Keratinocyte (primary cell): ENCODE measurements around the gene LRRC18. TPM values are rescaled to one million over a fixed set of nuclear protein-coding genes. Genes with fewer than 3 reads are reported as not detected.

Experiments
- DNase-seq: peaks from one replicate; pipeline ENCODE4 v3.0.0-alpha.2; 2011; ENCODE audit warnings: low read depth, missing footprints, low spot score
- FAIRE-seq: peaks from 2 replicates; lab custom pipeline; 2011; peaks lifted over from hg19 to GRCh38; lab: Jason Lieb, UNC
- H2AFZ ChIP-seq: 2 replicates; pipeline ENCODE4 v1.6.0; 2012; ENCODE audit warnings: low read length, control low read depth, inconsistent platforms; ENCODE audit not compliant: control insufficient read depth
- H3K27ac ChIP-seq: 2 replicates; pipeline ENCODE4 v1.5.1; 2011; ENCODE audit warnings: low read length; ENCODE audit not compliant: control insufficient read depth, insufficient read depth
- H3K27me3 ChIP-seq: 3 replicates; pipeline ENCODE4 v1.6.0; 2011; ENCODE audit warnings: low read length; ENCODE audit not compliant: control insufficient read depth, insufficient read depth; ENCODE audit errors: extremely low read depth
- H3K36me3 ChIP-seq, 2 experiments: 2 replicates in 1 of 2; 3 replicates in 1 of 2; pipeline ENCODE4 v1.5.1; 2011; ENCODE audit warnings: low read length in 2 of 2, mild to moderate bottlenecking in 1 of 2; ENCODE audit not compliant: control insufficient read depth in 2 of 2, insufficient read depth in 2 of 2; ENCODE audit errors: extremely low read depth in 1 of 2
- H3K4me1 ChIP-seq: 3 replicates; pipeline ENCODE4 v1.5.1; 2011; ENCODE audit warnings: low read length; ENCODE audit not compliant: control insufficient read depth, insufficient read depth; ENCODE audit errors: extremely low read depth
- H3K4me2 ChIP-seq: 3 replicates; pipeline ENCODE4 v1.6.0; 2011; ENCODE audit warnings: low read depth, low read length; ENCODE audit not compliant: control insufficient read depth, insufficient read depth; ENCODE audit errors: extremely low read depth
- H3K4me3 ChIP-seq, 3 experiments: fragments of 200-600 bp in 1 of 3; sonication (generic) in 1 of 3; 2 replicates in 2 of 3; 3 replicates in 1 of 3; pipeline ENCODE4 v1.5.1; 2011 to 2016; ENCODE audit warnings: low read length in 3 of 3, mild to moderate bottlenecking in 3 of 3, control low read depth in 2 of 3, inconsistent platforms in 1 of 3, low read depth in 1 of 3, mixed read lengths in 1 of 3, mixed run types in 1 of 3, moderate library complexity in 1 of 3; ENCODE audit not compliant: control insufficient read depth in 2 of 3, insufficient read depth in 2 of 3; ENCODE audit errors: extremely low read depth in 1 of 3
- H3K79me2 ChIP-seq: 2 replicates; pipeline ENCODE4 v1.6.0; 2012; ENCODE audit warnings: low read length; ENCODE audit not compliant: control insufficient read depth, insufficient read depth
- H3K9ac ChIP-seq: 3 replicates; pipeline ENCODE4 v1.6.0; 2011; ENCODE audit warnings: low read length; ENCODE audit not compliant: control insufficient read depth, insufficient read depth; ENCODE audit errors: extremely low read depth
- H3K9me1 ChIP-seq: 3 replicates; pipeline ENCODE4 v1.6.0; 2011; ENCODE audit warnings: low read length; ENCODE audit not compliant: control insufficient read depth, insufficient read depth; ENCODE audit errors: extremely low read depth
- H3K9me3 ChIP-seq: 2 replicates; pipeline ENCODE4 v1.5.1; 2012; ENCODE audit warnings: low read depth, low read length; ENCODE audit not compliant: control insufficient read depth
- H4K20me1 ChIP-seq: 3 replicates; pipeline ENCODE4 v1.6.0; 2011; ENCODE audit warnings: low read length; ENCODE audit not compliant: control insufficient read depth, insufficient read depth; ENCODE audit errors: extremely low read depth
- CTCF ChIP-seq, 3 experiments: IDR thresholded peaks in 1 of 3; conservative IDR thresholded peaks in 1 of 3; optimal IDR thresholded peaks in 1 of 3; 2 replicates in 2 of 3; 3 replicates in 1 of 3; pipeline versions ENCODE3 to v1.5.1; 2011; ENCODE audit warnings: low read length in 3 of 3, mild to moderate bottlenecking in 3 of 3, moderate library complexity in 2 of 3, control low read depth in 1 of 3, inconsistent platforms in 1 of 3; ENCODE audit not compliant: insufficient read depth in 2 of 3; ENCODE audit errors: extremely low read depth in 1 of 3
- EZH2 ChIP-seq: IDR thresholded peaks from one replicate; pipeline ENCODE4 v1.6.1; 2012; ENCODE audit warnings: inconsistent platforms, mild to moderate bottlenecking, low read length, moderate library complexity
- dilution Hi-C: fragments of 300-500 bp; cut with MboI; formaldehyde crosslinking; loops from one replicate; pipeline ENCODE4 v1.7.0; 2020; ENCODE audit warnings: low sequenced_read_pairs; ENCODE audit not compliant: extremely low pct_ligation_motif_present
- polyA plus RNA-seq, 5 experiments: library from polyadenylated mRNA; depleted of rRNA in 3 of 5; stranded (reverse) in 3 of 5; stranded (forward) in 1 of 5; unstranded in 1 of 5; fragments of >200 nt; gene quantifications; 1 replicate in 1 of 5; 2 replicates in 3 of 5; 3 replicates in 1 of 5; pipeline versions ENCODE4 v1.2.1 to v1.2.3, GENCODE V29; 2011 to 2012; ENCODE audit warnings: missing spikeins in 2 of 5, low read depth in 1 of 5, low replicate concordance in 1 of 5

Gene LRRC18
- polyA plus RNA-seq, 1 donor (not counting 4 experiments of a cell fraction or from before 2014, with no cell fraction given), result not detected

- Histone ChIP-seq H3K9me3 (no peaks in the 10 kb centered on the region), H3K4me1 (no peaks in the 10 kb centered on the region), H3K4me2 (no peak overlapping the region), H4K20me1 (no peaks in the 10 kb centered on the region), H3K9me1 (no peaks in the 10 kb centered on the region), H3K27me3 (peaks cover 3% of the 10 kb centered on the region), H3K27ac (no peak overlapping the region), H2AFZ (no peak overlapping the region), H3K9ac (no peak overlapping the region), H3K36me3 (no peaks in the 10 kb centered on the region), H3K4me3 (no peak overlapping the region), H3K79me2 (no peaks in the 10 kb centered on the region)
- FAIRE-seq, result peak; percentile 88
- dilution Hi-C loops, result no loop called here
- no peak for DNase-seq
- TF ChIP-seq CTCF (optimal IDR thresholded peaks at IDR 0.05 in 1 of 3, IDR thresholded peaks at IDR 0.05 in 1 of 3, conservative IDR thresholded peaks at IDR 0.05 in 1 of 3; ENCODE audit: extremely low read depth in 1 of 3, insufficient read depth in 2 of 3, low read length in 3 of 3) (no peak), EZH2 (no peak)
These were observed 33.4 kb upstream of the LRRC18 start for GRCh38 chr10:48973065-48973464.

GRCh38 chr10:48970654-48971053 is 31.0 kb upstream of the LRRC18 start:
- TF ChIP-seq CTCF (optimal IDR thresholded peaks at IDR 0.05 in 1 of 3, IDR thresholded peaks at IDR 0.05 in 1 of 3, conservative IDR thresholded peaks at IDR 0.05 in 1 of 3; ENCODE audit: extremely low read depth in 1 of 3, insufficient read depth in 2 of 3, low read length in 3 of 3) (no peak), EZH2 (no peak)
- Histone ChIP-seq H3K4me3 (no peak overlapping the region), H3K27me3 (peaks cover 3% of the 10 kb centered on the region), H3K4me1 (no peaks in the 10 kb centered on the region), H3K9ac (no peak overlapping the region), H3K36me3 (no peaks in the 10 kb centered on the region), H2AFZ (no peak overlapping the region), H3K27ac (no peak overlapping the region), H3K9me3 (no peaks in the 10 kb centered on the region), H3K4me2 (no peak overlapping the region), H3K79me2 (no peaks in the 10 kb centered on the region), H3K9me1 (no peaks in the 10 kb centered on the region), H4K20me1 (no peaks in the 10 kb centered on the region)
- FAIRE-seq, result no peak
- dilution Hi-C loops, result no loop called here
- no peak for DNase-seq
